Cardiac muscle cell (in vitro differentiated cells and primary cell): ENCODE data around the gene RSU1. TPM values are rescaled to one million over a fixed set of nuclear protein-coding genes. Genes with fewer than 3 reads are reported as not detected.

ENCODE experiments used
- DNase-seq, 2 donors: peaks; one replicate each; pipeline versions ENCODE4 v3.0.0 to v3.0.0-alpha.2; 2010 to 2017; ENCODE audit warnings: low read depth in 1 of 2, low spot score in 1 of 2
- H3K27ac ChIP-seq: fragments of 200-600 bp; sonication (generic); 2 replicates; pipeline ENCODE4 v1.5.1; 2016
- H3K27me3 ChIP-seq: fragments of 200-600 bp; sonication (generic); 2 replicates; pipeline ENCODE4 v1.6.0; 2016; ENCODE audit warnings: control low read depth
- H3K36me3 ChIP-seq: fragments of 200-600 bp; sonication (generic); 2 replicates; pipeline ENCODE4 v1.5.1; 2016; ENCODE audit warnings: control low read depth
- H3K4me1 ChIP-seq: fragments of 200-600 bp; sonication (generic); 2 replicates; pipeline ENCODE4 v1.8.1; 2017; ENCODE audit warnings: low read depth, mild to moderate bottlenecking, mixed run types
- H3K4me3 ChIP-seq: fragments of 200-600 bp; sonication (generic); 2 replicates; pipeline ENCODE4 v1.5.1; 2016; ENCODE audit warnings: mild to moderate bottlenecking
- H3K9me3 ChIP-seq: fragments of 200-600 bp; sonication (generic); 2 replicates; pipeline ENCODE4 v1.5.1; 2017; ENCODE audit warnings: low read depth, mild to moderate bottlenecking, control low read depth
- polyA plus RNA-seq: library from polyadenylated mRNA; unstranded; fragments of >200 nt; fragmentation: Nextera tagmentation; extraction: Ambion mirVana; gene quantifications from 2 replicates; pipeline ENCODE4 v1.2.1, GENCODE V29; 2016
- total RNA-seq: library from RNA; depleted of rRNA; stranded (reverse); fragments of >200 nt; gene quantifications from 2 replicates; pipeline ENCODE4 v1.2.3, GENCODE V29; 2016
- TF ChIP-seq, protein P1 (sequence below): IDR thresholded peaks from 2 replicates; pipeline ENCODE4 v1.5.1; 2012; ENCODE audit warnings: low read depth, mild to moderate bottlenecking, low read length

Gene RSU1
- total and polyA plus RNA-seq, 2 experiments from 2014 or later, result 18.4 to 69.7 TPM

DNA sequence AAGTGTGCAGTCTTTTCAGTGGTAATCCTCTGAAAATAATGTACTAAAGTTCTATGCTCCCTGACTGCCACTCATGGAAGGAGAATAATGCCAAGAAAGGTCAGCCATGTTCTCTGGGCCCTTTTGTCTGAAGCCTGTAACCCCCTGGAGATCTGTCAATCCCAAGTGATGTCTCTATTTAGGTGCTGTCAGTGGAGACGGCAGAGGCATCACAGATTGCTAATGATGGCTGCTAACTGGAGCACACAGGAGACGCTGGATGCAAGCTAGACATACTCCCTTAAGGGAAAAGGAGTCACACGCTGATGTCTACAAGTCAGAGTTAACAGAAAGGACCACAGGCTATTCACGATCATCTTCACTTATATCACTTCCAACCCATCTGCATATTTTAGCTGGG, 118.8 kb downstream of the RSU1 start:
- TF ChIP-seq, protein P1, sequence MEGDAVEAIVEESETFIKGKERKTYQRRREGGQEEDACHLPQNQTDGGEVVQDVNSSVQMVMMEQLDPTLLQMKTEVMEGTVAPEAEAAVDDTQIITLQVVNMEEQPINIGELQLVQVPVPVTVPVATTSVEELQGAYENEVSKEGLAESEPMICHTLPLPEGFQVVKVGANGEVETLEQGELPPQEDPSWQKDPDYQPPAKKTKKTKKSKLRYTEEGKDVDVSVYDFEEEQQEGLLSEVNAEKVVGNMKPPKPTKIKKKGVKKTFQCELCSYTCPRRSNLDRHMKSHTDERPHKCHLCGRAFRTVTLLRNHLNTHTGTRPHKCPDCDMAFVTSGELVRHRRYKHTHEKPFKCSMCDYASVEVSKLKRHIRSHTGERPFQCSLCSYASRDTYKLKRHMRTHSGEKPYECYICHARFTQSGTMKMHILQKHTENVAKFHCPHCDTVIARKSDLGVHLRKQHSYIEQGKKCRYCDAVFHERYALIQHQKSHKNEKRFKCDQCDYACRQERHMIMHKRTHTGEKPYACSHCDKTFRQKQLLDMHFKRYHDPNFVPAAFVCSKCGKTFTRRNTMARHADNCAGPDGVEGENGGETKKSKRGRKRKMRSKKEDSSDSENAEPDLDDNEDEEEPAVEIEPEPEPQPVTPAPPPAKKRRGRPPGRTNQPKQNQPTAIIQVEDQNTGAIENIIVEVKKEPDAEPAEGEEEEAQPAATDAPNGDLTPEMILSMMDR, result no peak
- Histone ChIP-seq H3K27ac (no peak overlapping the region), H3K36me3 (no peaks in the 10 kb centered on the region), H3K9me3 (no peaks in the 10 kb centered on the region), H3K4me3 (no peak overlapping the region), H3K4me1 (no peaks in the 10 kb centered on the region), H3K27me3 (no peaks in the 10 kb centered on the region)
- no peak for DNase-seq

DNA sequence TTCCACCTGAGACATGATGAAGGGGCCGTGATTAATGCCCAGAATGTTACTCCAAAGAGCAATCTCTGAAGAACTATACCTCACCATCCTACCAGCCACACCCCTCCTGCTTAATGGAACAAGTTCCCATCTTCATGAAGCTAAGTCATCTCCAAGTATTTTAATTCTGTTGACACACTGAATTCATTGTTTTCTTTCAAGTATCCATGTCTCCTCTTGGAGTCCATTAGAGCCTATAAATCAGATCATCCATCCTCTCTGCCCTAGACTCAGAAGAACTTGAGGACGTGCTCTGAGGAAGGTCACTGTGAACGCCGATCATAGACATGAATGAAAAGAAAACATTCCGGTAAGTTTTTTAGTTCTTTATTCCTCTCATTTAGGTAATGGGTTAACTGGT, 126.8 kb downstream of the RSU1 start:
- H3K27me3 ChIP-seq, result no peaks in the 10 kb centered on the region
- no peaks in the 10 kb centered on the region for H3K9me3 ChIP-seq
- TF ChIP-seq, protein P1, result no peak
- no peaks in the 10 kb centered on the region for H3K4me1 ChIP-seq
- H3K36me3 ChIP-seq, result no peaks in the 10 kb centered on the region
- H3K4me3 ChIP-seq, result no peak overlapping the region
- DNase-seq, result no peak
- H3K27ac ChIP-seq, result no peak overlapping the region

DNA sequence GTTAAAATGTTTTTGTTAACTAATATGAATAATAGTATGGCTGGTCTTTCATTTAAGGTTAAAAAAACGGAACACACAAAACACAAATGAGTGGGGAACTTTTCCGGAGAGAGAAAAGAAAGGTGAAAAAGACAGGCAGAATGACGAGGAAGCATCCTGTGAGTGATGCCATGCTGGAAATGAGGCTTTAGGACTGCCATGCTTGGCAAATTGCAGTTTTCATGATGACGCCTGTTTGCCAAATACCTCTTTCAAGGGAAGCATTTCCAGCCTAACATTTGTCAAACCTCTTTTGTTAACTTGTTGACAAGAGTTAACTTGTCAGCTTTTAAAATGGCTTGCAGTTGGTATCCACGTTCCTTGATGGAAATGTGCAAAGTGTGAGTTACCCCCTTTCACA, 127.5 kb downstream of the RSU1 start:
- H3K4me3 ChIP-seq, result no peak overlapping the region
- no peaks in the 10 kb centered on the region for H3K4me1 ChIP-seq
- no peak overlapping the region for H3K27ac ChIP-seq
- no peaks in the 10 kb centered on the region for H3K36me3 ChIP-seq
- no peaks in the 10 kb centered on the region for H3K27me3 ChIP-seq
- no peaks in the 10 kb centered on the region for H3K9me3 ChIP-seq
- TF ChIP-seq, protein P1, result no peak
- DNase-seq, result no peak

DNA sequence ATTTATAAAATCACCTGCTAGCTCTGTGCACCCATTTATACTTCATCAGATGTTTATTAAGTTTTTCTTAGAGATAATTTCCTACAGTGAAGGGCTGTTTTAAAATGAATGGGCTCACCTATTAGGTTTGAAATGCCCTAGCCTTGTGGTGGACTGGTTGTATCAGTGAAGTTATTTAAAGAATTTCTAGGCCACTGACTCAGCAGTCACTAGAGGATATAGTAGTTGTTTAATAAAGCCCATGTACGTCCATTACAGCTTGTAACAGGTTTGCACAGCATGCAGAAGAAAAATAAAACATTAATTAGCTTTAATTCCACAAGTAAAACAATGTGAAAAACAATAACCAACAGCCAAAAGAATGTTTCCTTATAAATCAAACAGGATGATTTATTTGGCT, 128.0 kb downstream of the RSU1 start:
- H3K4me1 ChIP-seq, result no peaks in the 10 kb centered on the region
- peak in 1 of 2 donors; percentile 1 for DNase-seq
- no peaks in the 10 kb centered on the region for H3K9me3 ChIP-seq

DNA sequence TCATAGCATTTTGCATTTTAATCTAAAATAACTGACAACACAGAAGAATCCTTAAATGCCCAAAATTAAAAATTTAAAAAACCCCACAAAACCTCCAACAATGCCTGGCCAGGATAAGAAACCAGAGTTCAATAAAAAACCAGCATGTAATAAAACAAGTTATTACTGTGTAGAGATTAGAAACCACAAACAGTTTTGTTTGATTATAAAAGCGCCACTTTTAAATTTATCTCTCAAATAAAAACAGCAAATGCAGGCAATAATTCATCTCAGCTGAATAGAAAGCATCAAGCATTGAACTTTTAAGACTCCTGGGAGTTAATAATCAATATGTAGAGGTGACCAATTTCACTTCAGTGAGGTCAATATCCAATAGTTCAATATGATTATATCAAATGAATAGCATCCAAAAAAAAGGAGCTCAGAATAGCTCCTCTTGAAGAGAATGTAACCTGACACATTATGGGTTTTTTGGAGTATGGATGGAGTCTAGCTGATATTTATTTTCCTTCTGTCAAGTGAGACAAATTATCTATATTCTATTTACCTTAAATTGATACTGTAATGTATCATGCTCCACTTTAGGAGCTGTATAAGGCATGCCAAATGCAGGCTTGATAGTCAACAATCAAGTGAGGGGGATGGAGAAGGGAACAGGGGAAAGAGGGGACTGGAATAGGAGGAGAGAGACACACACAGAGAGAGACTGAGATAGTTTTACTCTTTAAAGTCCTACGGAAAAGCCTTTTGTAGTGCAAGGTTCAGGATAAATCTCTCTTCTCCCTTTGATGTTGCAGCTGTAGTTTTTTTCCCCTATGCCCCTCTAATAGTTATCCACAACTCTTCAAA, 130.9 kb downstream of the RSU1 start:
- Histone ChIP-seq H3K4me1 (no peaks in the 10 kb centered on the region), H3K27me3 (no peaks in the 10 kb centered on the region), H3K9me3 (no peaks in the 10 kb centered on the region), H3K36me3 (no peaks in the 10 kb centered on the region), H3K27ac (no peak overlapping the region), H3K4me3 (no peak overlapping the region)
- DNase-seq, result no peak
- TF ChIP-seq, protein P1, result no peak

More for the DNA sequence above, 128.0 kb downstream of the RSU1 start:
- TF ChIP-seq, protein P1, result no peak
- Histone ChIP-seq H3K27me3 (no peaks in the 10 kb centered on the region), H3K27ac (no peak overlapping the region), H3K4me3 (no peak overlapping the region), H3K36me3 (no peaks in the 10 kb centered on the region)
